ENCODE results near the gene CCDC120.

CCDC120 gene

GRCh38 chrX:49100704-49101628 is 42.2 kb downstream of the CCDC120 start:
- peak; percentile 94 for DNase-seq (ENCODE audit: low spot score)

GRCh38 chrX:49101629-49101984 is 42.8 kb downstream of the CCDC120 start:
- no peak for DNase-seq (ENCODE audit: low spot score)

- no peak for DNase-seq (ENCODE audit: low spot score)
Observed at GRCh38 chrX:49102190-49102589, 43.4 kb downstream of the CCDC120 start.

- no peak for DNase-seq (ENCODE audit: low spot score)
Observed at GRCh38 chrX:49103637-49104036, 44.8 kb downstream of the CCDC120 start.

- no peak for DNase-seq (ENCODE audit: low spot score)
Observed at GRCh38 chrX:49106296-49106695, 47.5 kb downstream of the CCDC120 start.

GRCh38 chrX:49106930-49107329 is 48.1 kb downstream of the CCDC120 start:
- DNase-seq (ENCODE audit: low spot score) = no peak

- no peak for DNase-seq (ENCODE audit: low spot score)
Observed at GRCh38 chrX:49108641-49109040, 49.8 kb downstream of the CCDC120 start.

- DNase-seq (ENCODE audit: low spot score) = no peak
Observed at GRCh38 chrX:49110417-49110816, 51.6 kb downstream of the CCDC120 start.

- no peak for DNase-seq (ENCODE audit: low spot score)
Observed at GRCh38 chrX:49111791-49112190, 53.0 kb downstream of the CCDC120 start.

- no peak for DNase-seq (ENCODE audit: low spot score)
Observed at GRCh38 chrX:49116076-49116475, 57.3 kb downstream of the CCDC120 start.

GRCh38 chrX:49116716-49117115 is 57.9 kb downstream of the CCDC120 start:
- no peak for DNase-seq (ENCODE audit: low spot score)

- no peak for DNase-seq (ENCODE audit: low spot score)
Observed at GRCh38 chrX:49117581-49117980, 58.8 kb downstream of the CCDC120 start.

Small RNAs within 50 kb of the gene (small RNA-seq; reads per million reads assigned to genes)
- gene RNU4-52P = 0.62 to 1.4 reads per million in 2 experiments

Measured in SK-N-DZ (cell line).